Transverse colon (tissue), 4 donors: ENCODE data around the gene OSBPL9. TPM values are rescaled to one million over a fixed set of nuclear protein-coding genes. Genes with fewer than 3 reads are reported as not detected.

Source experiments
- DNase-seq: peaks from one replicate; pipeline ENCODE4 v3.0.0-alpha.2; 2019
- H3K27ac ChIP-seq, 4 donors: fragments of 200-600 bp; sonication (generic); 2 replicates each; pipeline ENCODE4 v1.5.1; 2016 to 2018; ENCODE audit warnings: inconsistent platforms in 4 of 4
- H3K27me3 ChIP-seq: fragments of 200-600 bp; sonication (generic); 2 replicates; pipeline ENCODE4 v1.5.1; 2017; ENCODE audit warnings: inconsistent platforms
- H3K36me3 ChIP-seq, 4 donors: fragments of 200-600 bp; sonication (generic); 2 replicates each; pipeline ENCODE4 v1.5.1; 2017 to 2019; ENCODE audit warnings: inconsistent platforms in 4 of 4
- H3K4me1 ChIP-seq, 4 donors: fragments of 200-600 bp; sonication (generic); 2 replicates each; pipeline ENCODE4 v1.5.1; 2017 to 2020; ENCODE audit warnings: inconsistent platforms in 4 of 4
- H3K4me3 ChIP-seq, 4 donors: fragments of 200-600 bp; sonication (generic); 1 replicate in 1 of 4; 2 replicates in 3 of 4; pipeline versions ENCODE4 v1.5.1 to v1.6.1; 2017 to 2019; ENCODE audit warnings: inconsistent platforms in 4 of 4
- H3K9me3 ChIP-seq, 2 donors: fragments of 200-600 bp; sonication (generic); 2 replicates each; pipeline ENCODE4 v1.5.1; 2017 to 2019; ENCODE audit warnings: inconsistent platforms in 2 of 2
- CTCF ChIP-seq, 5 experiments: fragments of 200-600 bp in 3 of 5; fragments of 450-650 bp in 2 of 5; sonication (generic) in 3 of 5; IDR thresholded peaks; 1 replicate in 2 of 5; 2 replicates in 3 of 5; pipeline ENCODE4 v1.5.1; 2016 to 2017; ENCODE audit warnings: antibody characterized with exemption in 5 of 5, inconsistent platforms in 3 of 5, mild to moderate bottlenecking in 2 of 5, moderate library complexity in 1 of 5
- EP300 ChIP-seq: sonication (generic); formaldehyde crosslinking; IDR thresholded peaks from one replicate; pipeline ENCODE4 v1.6.1; 2017; ENCODE audit warnings: antibody characterized with exemption, low read depth
- POLR2A ChIP-seq: fragments of 450-650 bp; IDR thresholded peaks from one replicate; pipeline ENCODE4 v1.6.1; 2016; ENCODE audit warnings: antibody characterized with exemption, mild to moderate bottlenecking, moderate library complexity
- POLR2AphosphoS5 ChIP-seq, 3 donors: sonication (generic); formaldehyde crosslinking; IDR thresholded peaks; one replicate each; pipeline ENCODE4 v1.6.1; 2016; ENCODE audit warnings: antibody characterized with exemption in 3 of 3
- WGBS, 2 donors: methylation state at CpG; one replicate each; pipeline ENCODE4 v1.1.5; 2018; ENCODE audit warnings: low coverage in 1 of 2; 5-methylcytosine and 5-hydroxymethylcytosine counted together
- in situ Hi-C, 4 donors: fragments of 200-750 bp; cut with MboI; loops; one replicate each; pipeline versions ENCODE4 v1.15.0 to v1.15.1; 2017; ENCODE audit warnings: low sequenced_read_pairs in 3 of 4, low pct_ligation_motif_present in 1 of 4, low pct_unique_long_range_greater_than_20kb in 1 of 4
- intact Hi-C: fragments of 100-400 bp; cut with DNase I; formaldehyde crosslinking; loops from one replicate; pipeline ENCODE4 v1.15.1; 2023; ENCODE audit warnings: low total_unique reads
- total RNA-seq, 4 donors: library from RNA; depleted of rRNA; stranded (reverse); fragments of >200 nt; gene quantifications; one replicate each; pipeline ENCODE4 v1.1.0, GENCODE V29; 2016

OSBPL9 gene
- total RNA-seq, 4 donors from 2014 or later: 56.1 to 82.1 (median 65.4) TPM

GRCh38 chr1:51581238-51581637, 35.7 kb upstream of the OSBPL9 start:
- no peaks in the 10 kb centered on the region for H3K27me3 ChIP-seq
- in situ Hi-C loops (no loop called here), intact Hi-C loops (no loop called here)
- H3K36me3 ChIP-seq: no peaks in the 10 kb centered on the region
- no peaks in the 10 kb centered on the region for H3K9me3 ChIP-seq
- WGBS, 2 donors: 89 to 92% methylated on average over 3 of the region's 3 CpGs
- H3K4me1 ChIP-seq: no peaks in the 10 kb centered on the region
- no peak for DNase-seq
- TF ChIP-seq CTCF (IDR thresholded peaks at IDR 0.05) (no peak), POLR2AphosphoS5 (IDR thresholded peaks at IDR 0.05) (no peak), POLR2A (no peak), EP300 (no peak)
- H3K27ac ChIP-seq: no peak overlapping the region
- no peak overlapping the region for H3K4me3 ChIP-seq

- H3K27me3 ChIP-seq: no peaks in the 10 kb centered on the region
- DNase-seq: no peak
- in situ Hi-C loops: no loop called here
- no peaks in the 10 kb centered on the region for H3K4me1 ChIP-seq
- 56 to 66% methylated on average over 6 to 8 of the region's 9 CpGs for WGBS, 2 donors
- no peak overlapping the region for H3K27ac ChIP-seq
- intact Hi-C loops: no loop called here
- no peaks in the 10 kb centered on the region for H3K36me3 ChIP-seq
- TF ChIP-seq EP300: no peak
- TF ChIP-seq CTCF (IDR thresholded peaks at IDR 0.05): no peak
- TF ChIP-seq POLR2A: no peak
- no peak for TF ChIP-seq POLR2AphosphoS5 (IDR thresholded peaks at IDR 0.05)
- H3K4me3 ChIP-seq: no peak overlapping the region
- no peaks in the 10 kb centered on the region for H3K9me3 ChIP-seq
Measured at GRCh38 chr1:51583532-51583931, 33.4 kb upstream of the OSBPL9 start.

- 97% methylated on average over 5 of the region's 5 CpGs; no CpG with 5 or more reads in 1 of the 2 donors for WGBS, 2 donors
Measured at GRCh38 chr1:51584021-51584420, 32.9 kb upstream of the OSBPL9 start.

GRCh38 chr1:51592711-51593110, 24.2 kb upstream of the OSBPL9 start:
- Histone ChIP-seq H3K27me3 (no peaks in the 10 kb centered on the region), H3K4me3 (no peak overlapping the region), H3K36me3 (no peaks in the 10 kb centered on the region), H3K9me3 (no peaks in the 10 kb centered on the region), H3K4me1 (no peaks in the 10 kb centered on the region), H3K27ac (no peak overlapping the region)
- DNase-seq: no peak
- intact Hi-C loops (no loop called here), in situ Hi-C loops (no loop called here)
- no peak for TF ChIP-seq POLR2A

More at GRCh38 chr1:51584021-51584420, 32.9 kb upstream of the OSBPL9 start:
- Histone ChIP-seq H3K27ac (no peak overlapping the region), H3K4me3 (no peak overlapping the region), H3K27me3 (no peaks in the 10 kb centered on the region), H3K4me1 (no peaks in the 10 kb centered on the region), H3K36me3 (no peaks in the 10 kb centered on the region), H3K9me3 (no peaks in the 10 kb centered on the region)
- in situ Hi-C loops: no loop called here
- DNase-seq: no peak
- intact Hi-C loops: no loop called here
- TF ChIP-seq EP300 (no peak), POLR2A (no peak), POLR2AphosphoS5 (IDR thresholded peaks at IDR 0.05) (no peak), CTCF (IDR thresholded peaks at IDR 0.05) (no peak)

- in situ Hi-C loops: no loop called here
- no peak overlapping the region for H3K4me3 ChIP-seq
- H3K4me1 ChIP-seq: no peaks in the 10 kb centered on the region
- no peaks in the 10 kb centered on the region for H3K27me3 ChIP-seq
- no peaks in the 10 kb centered on the region for H3K36me3 ChIP-seq
- H3K27ac ChIP-seq: no peak overlapping the region
- WGBS, 2 donors: 92 to 100% methylated on average over 2 to 18 of the region's 20 CpGs
- TF ChIP-seq CTCF (IDR thresholded peaks at IDR 0.05) (no peak), EP300 (no peak), POLR2A (no peak), POLR2AphosphoS5 (IDR thresholded peaks at IDR 0.05) (no peak)
- DNase-seq: no peak
- H3K9me3 ChIP-seq: no peaks in the 10 kb centered on the region
- intact Hi-C loops: no loop called here
Measured at GRCh38 chr1:51594716-51595115, 22.2 kb upstream of the OSBPL9 start.
